ENCODE measurements around the gene DDX3Y.

DNA sequence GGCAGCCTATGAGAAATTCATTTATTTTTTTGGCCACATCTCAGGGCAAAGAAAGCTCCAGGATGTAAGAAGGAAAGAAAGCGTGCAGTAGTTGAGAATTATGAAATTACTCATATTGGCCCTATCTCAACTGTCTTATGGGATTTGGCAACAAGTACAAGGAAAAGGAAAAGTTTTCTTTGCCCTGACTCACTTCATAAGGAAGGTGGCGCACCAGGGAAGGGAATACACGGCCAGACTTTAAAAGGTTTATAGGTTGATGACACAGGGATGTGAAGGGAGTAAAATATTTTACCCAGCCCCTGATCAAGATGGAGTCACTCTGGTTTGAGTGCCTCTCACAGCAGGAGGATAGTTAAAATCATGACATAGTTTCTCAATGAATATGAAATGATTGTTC lies 23.4 kb downstream of the DDX3Y start:
- TF ChIP-seq EZH2 (IDR thresholded peaks at IDR 0.05; ENCODE audit: borderline replicate concordance, low read length): no peak
- TF ChIP-seq, protein P1, sequence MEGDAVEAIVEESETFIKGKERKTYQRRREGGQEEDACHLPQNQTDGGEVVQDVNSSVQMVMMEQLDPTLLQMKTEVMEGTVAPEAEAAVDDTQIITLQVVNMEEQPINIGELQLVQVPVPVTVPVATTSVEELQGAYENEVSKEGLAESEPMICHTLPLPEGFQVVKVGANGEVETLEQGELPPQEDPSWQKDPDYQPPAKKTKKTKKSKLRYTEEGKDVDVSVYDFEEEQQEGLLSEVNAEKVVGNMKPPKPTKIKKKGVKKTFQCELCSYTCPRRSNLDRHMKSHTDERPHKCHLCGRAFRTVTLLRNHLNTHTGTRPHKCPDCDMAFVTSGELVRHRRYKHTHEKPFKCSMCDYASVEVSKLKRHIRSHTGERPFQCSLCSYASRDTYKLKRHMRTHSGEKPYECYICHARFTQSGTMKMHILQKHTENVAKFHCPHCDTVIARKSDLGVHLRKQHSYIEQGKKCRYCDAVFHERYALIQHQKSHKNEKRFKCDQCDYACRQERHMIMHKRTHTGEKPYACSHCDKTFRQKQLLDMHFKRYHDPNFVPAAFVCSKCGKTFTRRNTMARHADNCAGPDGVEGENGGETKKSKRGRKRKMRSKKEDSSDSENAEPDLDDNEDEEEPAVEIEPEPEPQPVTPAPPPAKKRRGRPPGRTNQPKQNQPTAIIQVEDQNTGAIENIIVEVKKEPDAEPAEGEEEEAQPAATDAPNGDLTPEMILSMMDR (IDR thresholded peaks at IDR 0.05; ENCODE audit: low read length): no peak

Measured in OCI-LY1 (cell line).